WTC11 (cell line): ENCODE measurements around the gene PLA2G12B. TPM values are rescaled to one million over a fixed set of nuclear protein-coding genes. Genes with fewer than 3 reads are reported as not detected.
"Not testable (repeated sequence)": the region's sequence is repeated elsewhere in the genome, so short reads cannot be mapped to it uniquely, and the experiment has no call there.

ENCODE experiments used
- ATAC-seq: fragments of 200-7000 bp; cut with Tn5 transposase; 2 replicates; pipeline ENCODE4 v1.10.0; 2021; ENCODE audit warnings: mild to moderate bottlenecking, moderate library complexity
- CTCF ChIA-PET: fragments of 300-600 bp; sonication (Branson Sonifier 250); formaldehyde crosslinking; loops from one replicate; lab custom pipeline; 2021; ENCODE audit warnings: antibody characterized with exemption; lab: Charles Lee
- POLR2A ChIA-PET: fragments of 350-600 bp; sonication (Branson Sonifier 250); formaldehyde crosslinking; loops from one replicate; lab custom pipeline; 2021; ENCODE audit warnings: antibody characterized with exemption; lab: Charles Lee
- DNase-seq: peaks from one replicate; pipeline ENCODE4 v3.0.0; 2021; ENCODE audit warnings: low spot score
- H3K27ac Mint-ChIP-seq: 2 replicates; pipeline ENCODE4 v1.8.0; 2021; ENCODE audit warnings: mixed read lengths
- H3K27me3 Mint-ChIP-seq: 2 replicates; pipeline ENCODE4 v1.8.0; 2021; ENCODE audit warnings: low read depth, mild to moderate bottlenecking, moderate library complexity, mixed read lengths
- H3K36me3 Mint-ChIP-seq: 2 replicates; pipeline ENCODE4 v1.8.0; 2021; ENCODE audit warnings: mixed read lengths
- H3K4me1 Mint-ChIP-seq: 2 replicates; pipeline ENCODE4 v1.8.0; 2022; ENCODE audit warnings: mixed read lengths
- H3K4me3 Mint-ChIP-seq: 2 replicates; pipeline ENCODE4 v1.8.0; 2021; ENCODE audit warnings: mild to moderate bottlenecking, moderate library complexity, mixed read lengths
- H3K9me3 Mint-ChIP-seq: 2 replicates; pipeline ENCODE4 v1.8.0; 2021; ENCODE audit warnings: mixed read lengths
- GRHL2 ChIP-seq: fragments of 250-450 bp; sonication (Bioruptor Pico); IDR thresholded peaks from 2 replicates; pipeline ENCODE4 v1.8.0; 2022; ENCODE audit warnings: mild to moderate bottlenecking, moderate library complexity; ENCODE audit not compliant: insufficient replicate concordance, severe bottlenecking
- JAZF1 ChIP-seq: fragments of 250-450 bp; sonication (Bioruptor Pico); IDR thresholded peaks from 2 replicates; pipeline ENCODE4 v1.9.0; 2021; ENCODE audit warnings: moderate library complexity, mild to moderate bottlenecking, inconsistent platforms
- NFATC4 ChIP-seq: fragments of 250-450 bp; sonication (Bioruptor Pico); IDR thresholded peaks from 2 replicates; pipeline ENCODE4 v1.9.0; 2021; ENCODE audit warnings: mild to moderate bottlenecking
- SMAD4 ChIP-seq: sonication (generic); formaldehyde crosslinking; IDR thresholded peaks from 2 replicates; pipeline ENCODE4 v1.8.0; 2022; ENCODE audit warnings: mild to moderate bottlenecking, missing genetic modification reagents
- TP53 ChIP-seq: sonication (generic); formaldehyde crosslinking; IDR thresholded peaks from 2 replicates; pipeline ENCODE4 v1.8.1; 2023; ENCODE audit warnings: mild to moderate bottlenecking, missing genetic modification reagents
- ZNF121 ChIP-seq: sonication (generic); formaldehyde crosslinking; IDR thresholded peaks from 2 replicates; pipeline ENCODE4 v1.8.0; 2023; ENCODE audit warnings: missing genetic modification reagents
- total RNA-seq: library from RNA; stranded (reverse); gene quantifications from 3 replicates; pipeline ENCODE4 v1.2.3, GENCODE V29; 2021
- TF ChIP-seq, protein P1 (sequence below): fragments of 250-450 bp; sonication (Bioruptor Pico); IDR thresholded peaks from 2 replicates; pipeline ENCODE4 v1.9.0; 2021; ENCODE audit warnings: moderate library complexity, mild to moderate bottlenecking, inconsistent platforms, borderline replicate concordance
- TF ChIP-seq, protein P2 (sequence below): sonication (generic); formaldehyde crosslinking; IDR thresholded peaks from 2 replicates; pipeline ENCODE4 v1.8.1; 2023; ENCODE audit warnings: mild to moderate bottlenecking, missing genetic modification reagents
- TF ChIP-seq, protein P3 (sequence below): sonication (generic); formaldehyde crosslinking; IDR thresholded peaks from 2 replicates; pipeline ENCODE4 v1.8.0; 2023; ENCODE audit warnings: missing genetic modification reagents
- TF ChIP-seq, protein P4 (sequence below): sonication (generic); formaldehyde crosslinking; IDR thresholded peaks from 2 replicates; pipeline ENCODE4 v1.8.1; 2022; ENCODE audit warnings: low read depth, mild to moderate bottlenecking, moderate library complexity, missing genetic modification reagents, borderline replicate concordance
- TF ChIP-seq, protein P5 (sequence below): sonication (generic); formaldehyde crosslinking; IDR thresholded peaks from 2 replicates; pipeline ENCODE4 v1.8.1; 2023; ENCODE audit warnings: mild to moderate bottlenecking, missing genetic modification reagents, moderate library complexity

Gene PLA2G12B
- total RNA-seq, 1 experiment from 2014 or later, result not detected

DNA sequence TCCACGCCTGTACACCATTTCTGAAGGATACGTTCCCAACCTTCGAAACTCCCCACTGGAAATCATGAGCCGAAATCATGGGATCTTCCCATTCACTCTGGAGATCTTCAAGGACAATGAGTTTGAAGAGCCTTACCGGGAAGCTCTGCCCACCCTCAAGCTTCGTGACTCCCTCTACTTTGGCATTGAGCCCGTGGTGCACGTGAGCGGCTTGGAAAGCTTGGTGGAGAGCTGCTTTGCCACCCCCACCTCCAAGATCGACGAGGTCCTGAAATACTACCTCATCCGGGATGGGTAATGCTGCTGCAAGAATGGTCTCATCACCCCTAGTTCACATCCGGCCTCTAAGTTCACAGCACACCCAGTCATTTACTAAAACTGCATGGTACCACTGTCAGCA, 30.3 kb downstream of the PLA2G12B start (continued):
- TF ChIP-seq, protein P1, sequence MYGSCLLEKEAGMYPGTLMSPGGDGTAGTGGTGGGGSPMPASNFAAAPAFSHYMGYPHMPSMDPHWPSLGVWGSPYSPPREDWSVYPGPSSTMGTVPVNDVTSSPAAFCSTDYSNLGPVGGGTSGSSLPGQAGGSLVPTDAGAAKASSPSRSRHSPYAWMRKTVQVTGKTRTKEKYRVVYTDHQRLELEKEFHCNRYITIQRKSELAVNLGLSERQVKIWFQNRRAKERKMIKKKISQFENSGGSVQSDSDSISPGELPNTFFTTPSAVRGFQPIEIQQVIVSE (CRISPR knock-in tag), result no peak
- no peak for TF ChIP-seq GRHL2
- TF ChIP-seq, protein P2, sequence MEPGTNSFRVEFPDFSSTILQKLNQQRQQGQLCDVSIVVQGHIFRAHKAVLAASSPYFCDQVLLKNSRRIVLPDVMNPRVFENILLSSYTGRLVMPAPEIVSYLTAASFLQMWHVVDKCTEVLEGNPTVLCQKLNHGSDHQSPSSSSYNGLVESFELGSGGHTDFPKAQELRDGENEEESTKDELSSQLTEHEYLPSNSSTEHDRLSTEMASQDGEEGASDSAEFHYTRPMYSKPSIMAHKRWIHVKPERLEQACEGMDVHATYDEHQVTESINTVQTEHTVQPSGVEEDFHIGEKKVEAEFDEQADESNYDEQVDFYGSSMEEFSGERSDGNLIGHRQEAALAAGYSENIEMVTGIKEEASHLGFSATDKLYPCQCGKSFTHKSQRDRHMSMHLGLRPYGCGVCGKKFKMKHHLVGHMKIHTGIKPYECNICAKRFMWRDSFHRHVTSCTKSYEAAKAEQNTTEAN (CRISPR knock-in tag), result no peak
- no peak for TF ChIP-seq SMAD4 (CRISPR knock-in tag)

DNA sequence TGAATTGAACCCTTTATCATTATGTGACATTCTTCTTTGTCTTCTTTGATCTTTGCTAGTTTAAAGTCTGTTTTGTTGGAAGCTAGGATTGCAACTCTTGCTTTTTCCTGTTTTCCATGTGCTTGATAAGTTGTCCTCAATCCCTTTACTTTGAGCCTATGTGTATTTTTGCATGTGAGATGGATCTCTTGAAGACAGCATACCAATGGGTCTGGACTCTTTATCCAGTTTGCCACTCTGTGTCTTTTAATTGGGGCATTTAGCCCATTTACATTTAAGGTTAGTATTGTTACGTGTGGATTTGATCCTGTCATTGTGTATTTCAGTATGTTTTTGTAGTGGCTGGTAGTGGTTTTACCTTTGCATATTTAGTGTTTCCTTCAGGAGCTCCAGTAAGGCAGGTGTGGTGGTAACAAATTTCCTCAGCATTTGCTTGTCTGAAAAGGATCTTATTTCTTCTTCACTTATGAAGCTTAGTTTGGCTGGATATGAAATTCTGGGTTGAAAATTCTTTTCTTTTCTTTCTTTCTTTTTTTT, 33.4 kb downstream of the PLA2G12B start:
- H3K36me3 Mint-ChIP-seq, result peaks cover 16% of the 10 kb centered on the region
- ATAC-seq, H3K27ac Mint-ChIP-seq, H3K4me1 Mint-ChIP-seq, DNase-seq, CTCF ChIA-PET, H3K4me3 Mint-ChIP-seq, H3K27me3 Mint-ChIP-seq: not testable (repeated sequence)
- POLR2A ChIA-PET, result interaction anchor here (0.7 kb wide), 1 partner anchor 692 kb away, joined by 4 read pairs; no protein-coding TSS in a partner anchor
- H3K9me3 Mint-ChIP-seq, result peaks cover 22% of the 10 kb centered on the region

DNA sequence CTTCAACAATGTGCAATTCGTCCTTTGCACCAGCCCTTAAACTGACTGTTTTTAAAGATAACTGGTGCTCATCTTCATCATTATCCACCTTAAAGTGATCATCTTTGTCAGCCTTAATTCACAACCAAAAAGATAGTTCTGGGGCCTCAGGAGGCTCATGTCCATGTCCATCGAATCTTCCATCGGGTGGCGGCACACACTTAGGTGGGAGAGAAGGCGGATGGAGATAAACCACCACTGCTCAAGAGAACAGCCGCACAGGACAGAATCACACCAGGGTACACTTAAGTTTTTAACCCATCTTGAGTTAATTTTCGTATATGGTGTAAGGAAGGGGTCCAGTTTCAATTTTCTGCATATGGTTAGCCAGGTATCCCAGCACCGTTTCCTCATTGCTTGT, 36.3 kb downstream of the PLA2G12B start:
- peak; percentile 22 for DNase-seq
- Mint-ChIP-seq H3K36me3 (peaks cover 16% of the 10 kb centered on the region), H3K27ac (no peak overlapping the region), H3K4me3 (no peak overlapping the region), H3K27me3 (peaks cover 5% of the 10 kb centered on the region), H3K4me1 (peaks cover 1% of the 10 kb centered on the region; the same call in 1 of the 2 replicates), H3K9me3 (peaks cover 22% of the 10 kb centered on the region)
- no peak for TF ChIP-seq NFATC4 (CRISPR knock-in tag)
- no peak for TF ChIP-seq ZNF121 (CRISPR knock-in tag)
- TF ChIP-seq TP53, result no peak
- TF ChIP-seq JAZF1, result no peak
- TF ChIP-seq, protein P3, sequence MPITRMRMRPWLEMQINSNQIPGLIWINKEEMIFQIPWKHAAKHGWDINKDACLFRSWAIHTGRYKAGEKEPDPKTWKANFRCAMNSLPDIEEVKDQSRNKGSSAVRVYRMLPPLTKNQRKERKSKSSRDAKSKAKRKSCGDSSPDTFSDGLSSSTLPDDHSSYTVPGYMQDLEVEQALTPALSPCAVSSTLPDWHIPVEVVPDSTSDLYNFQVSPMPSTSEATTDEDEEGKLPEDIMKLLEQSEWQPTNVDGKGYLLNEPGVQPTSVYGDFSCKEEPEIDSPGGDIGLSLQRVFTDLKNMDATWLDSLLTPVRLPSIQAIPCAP (CRISPR knock-in tag), result no peak
- TF ChIP-seq, protein P4, sequence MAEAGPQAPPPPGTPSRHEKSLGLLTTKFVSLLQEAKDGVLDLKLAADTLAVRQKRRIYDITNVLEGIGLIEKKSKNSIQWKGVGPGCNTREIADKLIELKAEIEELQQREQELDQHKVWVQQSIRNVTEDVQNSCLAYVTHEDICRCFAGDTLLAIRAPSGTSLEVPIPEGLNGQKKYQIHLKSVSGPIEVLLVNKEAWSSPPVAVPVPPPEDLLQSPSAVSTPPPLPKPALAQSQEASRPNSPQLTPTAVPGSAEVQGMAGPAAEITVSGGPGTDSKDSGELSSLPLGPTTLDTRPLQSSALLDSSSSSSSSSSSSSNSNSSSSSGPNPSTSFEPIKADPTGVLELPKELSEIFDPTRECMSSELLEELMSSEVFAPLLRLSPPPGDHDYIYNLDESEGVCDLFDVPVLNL (CRISPR knock-in tag), result no peak
- TF ChIP-seq, protein P5, sequence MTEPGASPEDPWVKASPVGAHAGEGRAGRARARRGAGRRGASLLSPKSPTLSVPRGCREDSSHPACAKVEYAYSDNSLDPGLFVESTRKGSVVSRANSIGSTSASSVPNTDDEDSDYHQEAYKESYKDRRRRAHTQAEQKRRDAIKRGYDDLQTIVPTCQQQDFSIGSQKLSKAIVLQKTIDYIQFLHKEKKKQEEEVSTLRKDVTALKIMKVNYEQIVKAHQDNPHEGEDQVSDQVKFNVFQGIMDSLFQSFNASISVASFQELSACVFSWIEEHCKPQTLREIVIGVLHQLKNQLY (CRISPR knock-in tag), result no peak
- ChIA-PET POLR2A (no interaction called here), CTCF (no interaction called here)
- ATAC-seq, result no peak

DNA sequence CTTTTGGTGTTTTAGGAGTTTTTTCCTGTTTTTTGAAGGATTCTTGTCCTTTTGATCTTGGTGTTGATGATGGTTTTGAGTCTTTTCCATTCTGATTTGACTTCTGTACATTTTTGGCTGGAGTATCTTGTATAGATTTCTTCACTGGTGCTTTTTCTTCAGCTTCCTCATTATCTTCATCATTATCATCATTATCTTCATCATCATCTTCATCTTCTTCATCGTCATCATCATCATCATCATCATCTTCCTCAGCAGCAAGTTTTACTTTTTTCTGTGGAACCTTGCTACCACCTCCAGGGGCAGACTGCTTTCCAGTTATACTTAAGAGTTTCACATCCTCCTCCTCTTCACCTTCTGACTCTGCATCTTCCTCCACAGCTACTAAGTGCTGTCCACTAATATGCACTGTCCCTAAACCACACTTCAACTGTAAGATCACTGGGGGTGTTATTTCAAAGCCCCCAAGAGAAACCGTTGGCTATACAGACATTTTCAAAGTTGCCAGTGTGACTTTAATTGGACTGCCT, 36.7 kb downstream of the PLA2G12B start:
- ATAC-seq, H3K27me3 Mint-ChIP-seq, H3K4me3 Mint-ChIP-seq, POLR2A ChIA-PET, DNase-seq, H3K4me1 Mint-ChIP-seq, H3K27ac Mint-ChIP-seq, CTCF ChIA-PET: not testable (repeated sequence)
- H3K36me3 Mint-ChIP-seq, result peaks cover 16% of the 10 kb centered on the region
- H3K9me3 Mint-ChIP-seq, result peaks cover 22% of the 10 kb centered on the region

DNA sequence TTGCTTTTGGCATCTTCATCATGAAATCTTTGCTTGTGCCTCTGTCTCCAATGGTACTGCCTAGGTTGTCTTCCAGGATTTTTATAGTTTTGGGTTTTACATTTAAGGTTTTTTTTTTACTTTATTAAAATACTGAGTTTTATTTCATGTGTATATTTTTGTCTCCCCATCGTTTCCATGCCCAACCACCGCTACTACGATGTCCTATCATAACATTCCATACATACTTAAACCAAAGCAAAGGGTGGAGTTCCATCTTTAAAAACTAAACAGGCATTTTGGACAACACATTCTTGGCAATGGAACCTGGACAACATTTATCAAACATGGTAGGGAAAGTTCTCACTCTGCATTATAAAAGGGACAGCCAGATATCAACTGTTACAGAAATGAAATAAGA, 37.4 kb downstream of the PLA2G12B start:
- Mint-ChIP-seq H3K36me3 (peaks cover 13% of the 10 kb centered on the region), H3K9me3 (peaks cover 18% of the 10 kb centered on the region)
- H3K4me1 Mint-ChIP-seq, CTCF ChIA-PET, H3K27me3 Mint-ChIP-seq, POLR2A ChIA-PET, ATAC-seq, DNase-seq, H3K4me3 Mint-ChIP-seq, H3K27ac Mint-ChIP-seq: not testable (repeated sequence)
